Measurements from ENCODE around the gene ARID5B.

Gene ARID5B

DNA sequence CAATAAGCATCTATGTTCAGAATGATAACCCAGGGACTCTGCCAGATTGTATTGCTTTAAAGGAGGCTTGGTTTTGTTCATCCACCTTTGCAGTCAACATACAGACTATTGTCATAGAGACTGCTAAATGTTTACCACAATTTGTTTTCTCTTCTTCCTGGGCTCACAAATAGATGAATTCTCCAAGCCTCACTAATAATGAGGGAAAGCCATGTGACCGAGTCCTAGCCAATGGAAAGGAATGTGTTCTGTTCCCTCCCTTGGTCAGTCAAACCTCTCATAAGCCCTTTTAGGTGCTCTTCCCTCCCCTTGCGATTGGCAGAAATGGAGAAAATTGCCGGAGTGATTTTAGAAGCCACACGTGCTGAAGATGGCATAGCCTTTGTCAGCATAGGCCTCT lies 230.2 kb downstream of the ARID5B start:
- no peak overlapping the region for H3K4me3 ChIP-seq (ENCODE audit: control insufficient read depth in 1 of 7, extremely low read depth in 1 of 7, insufficient read depth in 4 of 7, low read depth in 2 of 7, low read length in 6 of 7)
- ChIA-PET CTCF (no interaction called here), POLR2A (no interaction called here)
- H3K27ac ChIP-seq (ENCODE audit: insufficient read depth in 1 of 2, low read depth in 1 of 2, low read length in 2 of 2, poor library complexity in 1 of 2, severe bottlenecking in 2 of 2): no peak overlapping the region
- no peaks in the 10 kb centered on the region for H3K4me1 ChIP-seq (ENCODE audit: control extremely low read depth in 1 of 4, control insufficient read depth in 4 of 4, insufficient read depth in 4 of 4, low read length in 3 of 4)
- peaks cover 0 to 6% (median 0%) of the 10 kb centered on the region in 5 experiments for H3K9me3 ChIP-seq (ENCODE audit: control extremely low read depth in 1 of 5, control insufficient read depth in 4 of 5, insufficient read depth in 2 of 5, low read depth in 1 of 5, low read length in 4 of 5)
- WGBS (ENCODE audit: insufficient coverage): 96% methylated on average over 4 of the region's 4 CpGs
- H3K27me3 ChIP-seq (replicated peaks in 2 of 5; ENCODE audit: control insufficient read depth in 4 of 5, insufficient read depth in 5 of 5, low read length in 4 of 5): no peaks in the 10 kb centered on the region
- DNase-seq: no peak
- H3K36me3 ChIP-seq (ENCODE audit: control insufficient read depth in 4 of 4, insufficient read depth in 4 of 4, low read length in 3 of 4): no peaks in the 10 kb centered on the region

DNA sequence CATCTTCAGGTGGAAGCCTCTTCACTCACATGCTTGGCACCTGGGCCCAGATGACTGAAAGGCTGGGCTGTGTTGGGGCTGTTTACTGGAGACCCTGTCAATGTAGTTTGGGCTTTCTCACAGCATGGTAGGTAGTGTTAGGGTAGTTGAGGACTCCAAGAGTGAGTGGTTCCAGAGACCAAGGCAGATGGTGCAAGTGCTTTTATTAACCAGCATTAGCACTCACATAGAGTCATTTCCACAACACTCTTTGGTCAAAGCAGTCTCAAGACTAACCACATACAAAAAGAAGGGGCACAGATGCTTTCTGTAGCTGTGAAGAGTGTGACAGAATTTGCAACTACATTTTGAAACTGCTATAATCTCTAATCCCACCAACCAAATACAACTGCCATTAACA lies 232.1 kb downstream of the ARID5B start:
- H3K9me3 ChIP-seq (ENCODE audit: control extremely low read depth in 1 of 5, control insufficient read depth in 4 of 5, insufficient read depth in 2 of 5, low read depth in 1 of 5, low read length in 4 of 5): peaks cover 0 to 13% (median 3%) of the 10 kb centered on the region in 5 experiments
- no peak overlapping the region for H3K4me3 ChIP-seq (ENCODE audit: control insufficient read depth in 1 of 7, extremely low read depth in 1 of 7, insufficient read depth in 4 of 7, low read depth in 2 of 7, low read length in 6 of 7)
- no peaks in the 10 kb centered on the region for H3K27me3 ChIP-seq (replicated peaks in 2 of 5; ENCODE audit: control insufficient read depth in 4 of 5, insufficient read depth in 5 of 5, low read length in 4 of 5)
- no peaks in the 10 kb centered on the region for H3K4me1 ChIP-seq (ENCODE audit: control extremely low read depth in 1 of 4, control insufficient read depth in 4 of 4, insufficient read depth in 4 of 4, low read length in 3 of 4)
- CTCF ChIA-PET: no interaction called here
- no peaks in the 10 kb centered on the region for H3K36me3 ChIP-seq (ENCODE audit: control insufficient read depth in 4 of 4, insufficient read depth in 4 of 4, low read length in 3 of 4)
- DNase-seq: peak in 1 of 3 donors; percentile 13
- POLR2A ChIA-PET: no interaction called here
- H3K27ac ChIP-seq (ENCODE audit: insufficient read depth in 1 of 2, low read depth in 1 of 2, low read length in 2 of 2, poor library complexity in 1 of 2, severe bottlenecking in 2 of 2): no peak overlapping the region

DNA sequence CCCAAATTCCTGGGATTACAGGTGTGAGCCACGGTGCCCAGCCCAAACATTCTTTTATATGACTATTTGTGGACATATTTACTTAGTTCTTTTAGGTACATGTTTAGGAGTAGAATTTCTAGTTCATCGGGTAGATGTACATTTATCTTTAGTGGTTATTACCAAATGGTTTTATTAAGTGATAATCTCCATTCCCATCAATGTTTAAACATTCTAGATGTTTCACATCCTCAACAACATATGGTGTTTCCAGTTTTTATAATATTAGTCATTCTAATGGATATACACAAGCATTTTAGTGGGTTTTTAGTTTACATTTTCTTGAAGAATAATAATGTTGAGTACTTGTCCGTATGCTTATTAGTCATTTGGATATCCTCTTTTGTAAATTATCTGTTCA lies 235.4 kb downstream of the ARID5B start:
- Histone ChIP-seq H3K4me1 (ENCODE audit: control extremely low read depth in 1 of 4, control insufficient read depth in 4 of 4, insufficient read depth in 4 of 4, low read length in 3 of 4) (no peaks in the 10 kb centered on the region), H3K36me3 (ENCODE audit: control insufficient read depth in 4 of 4, insufficient read depth in 4 of 4, low read length in 3 of 4) (no peaks in the 10 kb centered on the region), H3K9me3 (ENCODE audit: control extremely low read depth in 1 of 5, control insufficient read depth in 4 of 5, insufficient read depth in 2 of 5, low read depth in 1 of 5, low read length in 4 of 5) (peaks cover 0 to 7% (median 3%) of the 10 kb centered on the region in 5 experiments), H3K27me3 (replicated peaks in 2 of 5; ENCODE audit: control insufficient read depth in 4 of 5, insufficient read depth in 5 of 5, low read length in 4 of 5) (no peaks in the 10 kb centered on the region), H3K4me3 (ENCODE audit: control insufficient read depth in 1 of 7, extremely low read depth in 1 of 7, insufficient read depth in 4 of 7, low read depth in 2 of 7, low read length in 6 of 7) (no peak overlapping the region), H3K27ac (ENCODE audit: insufficient read depth in 1 of 2, low read depth in 1 of 2, low read length in 2 of 2, poor library complexity in 1 of 2, severe bottlenecking in 2 of 2) (no peak overlapping the region)
- CTCF ChIA-PET: no interaction called here
- POLR2A ChIA-PET: no interaction called here
- DNase-seq: no peak
- WGBS (ENCODE audit: insufficient coverage): no CpG with 5 or more reads among the region's 3 CpGs
